Lung (tissue), 12 donors: ENCODE data around the gene TMEM31. TPM values are rescaled to one million over a fixed set of nuclear protein-coding genes. Genes with fewer than 3 reads are reported as not detected.

ENCODE experiments used
- ATAC-seq: fragments of 200-7000 bp; cut with Tn5 transposase; one replicate; pipeline ENCODE4 v1.9.1; 2020; ENCODE audit warnings: moderate number of reproducible peaks; ENCODE audit not compliant: insufficient read depth, low FRiP score
- DNase-seq, 3 donors: peaks; one replicate each; pipeline ENCODE4 v3.0.0-alpha.2; 2013 to 2017
- H3K27ac ChIP-seq, 2 donors: one replicate each; pipeline ENCODE4 v1.5.1; 2013; ENCODE audit warnings: mild to moderate bottlenecking in 2 of 2, moderate library complexity in 2 of 2, control low read depth in 1 of 2, inconsistent platforms in 1 of 2, low read depth in 1 of 2, low read length in 1 of 2
- H3K27me3 ChIP-seq, 3 donors: one replicate each; pipeline ENCODE4 v1.5.1; 2013; ENCODE audit warnings: low read length in 2 of 3; ENCODE audit not compliant: control insufficient read depth in 3 of 3, insufficient read depth in 3 of 3
- H3K36me3 ChIP-seq, 4 donors: one replicate each; pipeline ENCODE4 v1.5.1; 2013; ENCODE audit warnings: low read length in 4 of 4, mild to moderate bottlenecking in 1 of 4, moderate library complexity in 1 of 4; ENCODE audit not compliant: control insufficient read depth in 4 of 4, insufficient read depth in 4 of 4
- H3K4me1 ChIP-seq, 5 donors: one replicate each; pipeline ENCODE4 v1.5.1; 2013; ENCODE audit warnings: low read length in 5 of 5, mild to moderate bottlenecking in 2 of 5, moderate library complexity in 1 of 5; ENCODE audit not compliant: control insufficient read depth in 5 of 5, insufficient read depth in 5 of 5
- H3K4me3 ChIP-seq: one replicate; pipeline ENCODE4 v1.5.1; 2013; ENCODE audit warnings: mild to moderate bottlenecking, control low read depth, moderate library complexity
- H3K9ac ChIP-seq, 2 donors: one replicate each; pipeline ENCODE4 v1.5.1; 2013; ENCODE audit warnings: low read length in 2 of 2, control low read depth in 1 of 2; ENCODE audit not compliant: insufficient read depth in 1 of 2
- H3K9me3 ChIP-seq, 4 donors: one replicate each; pipeline ENCODE4 v1.5.1; 2013; ENCODE audit warnings: low read length in 3 of 4, mild to moderate bottlenecking in 1 of 4, moderate library complexity in 1 of 4; ENCODE audit not compliant: control insufficient read depth in 4 of 4, insufficient read depth in 3 of 4
- CTCF ChIP-seq: IDR thresholded peaks from 2 replicates; pipeline ENCODE4 v1.5.1; 2012; ENCODE audit warnings: mild to moderate bottlenecking; ENCODE audit errors: control extremely low read depth, extremely low read depth
- whole genome bisulfite sequencing, 2 donors: extraction: QIAGEN DNeasy Blood & Tissue Kit; methylation state at CpG; one replicate each; pipeline ENCODE4 v1.1.7; 2013; 5-methylcytosine and 5-hydroxymethylcytosine counted together
- polyA plus RNA-seq, 2 donors: library from polyadenylated mRNA; stranded (reverse); fragments of 200-250 nt; gene quantifications; one replicate each; pipeline ENCODE4 v1.2.1, GENCODE V29; 2013
- total RNA-seq, 2 donors: library from RNA; depleted of rRNA in 1 of 2; stranded (reverse); fragments of >200 nt in 1 of 2; gene quantifications; one replicate each; pipeline ENCODE4 v1.2.1, GENCODE V29; 2014 to 2021
- donor health status: control.
- donor health status: control.
- donor health status: Bipolar disorder and iron deficiency.
- donor health status: healthy.
- donor health status: DM: yes; HTN: yes; CAD: no.

TMEM31 gene
- total and polyA plus RNA-seq, 4 donors, result 0.30 to 0.65 TPM; not detected in 2

- no peak for TF ChIP-seq CTCF
- Histone ChIP-seq H3K4me3 (no peak overlapping the region), H3K9ac (no peak overlapping the region), H3K36me3 (no peaks in the 10 kb centered on the region), H3K27me3 (peaks cover 0 to 32% (median 6%) of the 10 kb centered on the region in 3 donors), H3K9me3 (peaks cover 0 to 3% (median 0%) of the 10 kb centered on the region in 4 donors), H3K27ac (no peak overlapping the region), H3K4me1 (peaks cover 0 to 6% (median 0%) of the 10 kb centered on the region in 5 donors)
- WGBS, 2 donors, result 51 to 83% methylated on average over 2 of the region's 2 CpGs
- peak in 2 of 3 donors; percentile 59 to 75 for DNase-seq
- no peak for ATAC-seq
These were observed 6.3 kb downstream of the TMEM31 start for GRCh38 chrX:103716962-103717361.

GRCh38 chrX:103718120-103718519 lies 7.4 kb downstream of the TMEM31 start:
- Histone ChIP-seq H3K27me3 (peaks cover 0 to 42% (median 5%) of the 10 kb centered on the region in 3 donors), H3K9ac (no peak overlapping the region), H3K4me3 (no peak overlapping the region), H3K4me1 (peaks cover 0 to 6% (median 0%) of the 10 kb centered on the region in 5 donors), H3K9me3 (peaks cover 0 to 5% (median 0%) of the 10 kb centered on the region in 4 donors), H3K27ac (no peak overlapping the region), H3K36me3 (no peaks in the 10 kb centered on the region)
- 89 to 96% methylated on average over 4 of the region's 4 CpGs for WGBS, 2 donors
- ATAC-seq (no peak), DNase-seq (no peak)
- TF ChIP-seq CTCF, result no peak

GRCh38 chrX:103722505-103722904 lies 11.8 kb downstream of the TMEM31 start:
- H3K9me3 ChIP-seq, result peaks cover 0 to 2% (median 0%) of the 10 kb centered on the region in 4 donors
- no peak for TF ChIP-seq CTCF
- WGBS, 2 donors, result 69 to 84% methylated on average over 3 of the region's 3 CpGs
- H3K27me3 ChIP-seq, result peaks cover 6 to 38% (median 9%) of the 10 kb centered on the region in 3 donors
- DNase-seq, result no peak
- H3K4me1 ChIP-seq, result peaks cover 0 to 1% (median 0%) of the 10 kb centered on the region in 5 donors
- ATAC-seq, result no peak
- H3K4me3 ChIP-seq, result no peak overlapping the region
- no peak overlapping the region for H3K9ac ChIP-seq
- H3K27ac ChIP-seq, result no peak overlapping the region
- H3K36me3 ChIP-seq, result no peaks in the 10 kb centered on the region

- peaks cover 6 to 37% (median 13%) of the 10 kb centered on the region in 3 donors for H3K27me3 ChIP-seq
- no peak for DNase-seq
- 72 to 100% methylated on average over 1 to 5 of the region's 5 CpGs for WGBS, 2 donors
These were observed 15.8 kb downstream of the TMEM31 start for GRCh38 chrX:103726477-103726876.

More at GRCh38 chrX:103726477-103726876, 15.8 kb downstream of the TMEM31 start:
- TF ChIP-seq CTCF, result no peak
- H3K9me3 ChIP-seq, result peaks cover 0 to 2% (median 0%) of the 10 kb centered on the region in 4 donors
- H3K36me3 ChIP-seq, result no peaks in the 10 kb centered on the region
- no peak overlapping the region for H3K9ac ChIP-seq
- H3K4me1 ChIP-seq, result peaks cover 0 to 4% (median 0%) of the 10 kb centered on the region in 5 donors
- ATAC-seq, result no peak
- no peak overlapping the region for H3K4me3 ChIP-seq
- H3K27ac ChIP-seq, result no peak overlapping the region
